Neural crest cell (in vitro differentiated cells): ENCODE measurements around the gene LDB2. TPM values are rescaled to one million over a fixed set of nuclear protein-coding genes. Genes with fewer than 3 reads are reported as not detected.

ENCODE experiments used
- DNase-seq: peaks from one replicate; pipeline ENCODE4 v3.0.0; 2021; ENCODE audit warnings: low read depth, mixed read lengths, low spot score
- H3K27ac Mint-ChIP-seq: one replicate; pipeline ENCODE4 v1.8.0; 2021; ENCODE audit warnings: mild to moderate bottlenecking, mixed read lengths; ENCODE audit not compliant: unreplicated experiment
- H3K27me3 Mint-ChIP-seq: 2 replicates; pipeline ENCODE4 v1.8.0; 2021; ENCODE audit warnings: low read depth, mild to moderate bottlenecking, mixed read lengths
- H3K36me3 Mint-ChIP-seq: 2 replicates; pipeline ENCODE4 v1.8.0; 2021; ENCODE audit warnings: low read depth, mild to moderate bottlenecking, mixed read lengths
- H3K4me1 Mint-ChIP-seq: 2 replicates; pipeline ENCODE4 v1.8.0; 2021; ENCODE audit warnings: mixed read lengths
- H3K4me3 Mint-ChIP-seq: one replicate; pipeline ENCODE4 v1.8.0; 2021; ENCODE audit warnings: mild to moderate bottlenecking, mixed read lengths
- H3K9me3 Mint-ChIP-seq: 2 replicates; pipeline ENCODE4 v1.8.0; 2021; ENCODE audit warnings: mixed read lengths
- CTCF ChIP-seq: fragments of 200-600 bp; sonication (generic); conservative IDR thresholded peaks from 2 replicates; pipeline ENCODE4 v1.5.0; 2021; ENCODE audit warnings: antibody characterized with exemption, mild to moderate bottlenecking
- total RNA-seq: library from RNA; stranded (reverse); gene quantifications from 2 replicates; pipeline ENCODE4 v1.2.1, GENCODE V29; 2021

Gene LDB2
- total RNA-seq, 1 donor from 2014 or later, result 12.7 TPM

- TF ChIP-seq CTCF, result no peak
- DNase-seq, result peak; percentile 3
- Mint-ChIP-seq H3K36me3 (no peaks in the 10 kb centered on the region), H3K4me3 (no peak overlapping the region), H3K27me3 (peaks cover 5% of the 10 kb centered on the region), H3K27ac (peak overlapping the region; percentile 75), H3K4me1 (peaks cover 15% of the 10 kb centered on the region), H3K9me3 (no peaks in the 10 kb centered on the region)
Observed at GRCh38 chr4:16909281-16909680, 10.8 kb upstream of the LDB2 start.

GRCh38 chr4:16908377-16909021 lies 10.1 kb upstream of the LDB2 start:
- H3K27ac Mint-ChIP-seq, result no peak overlapping the region

GRCh38 chr4:16900325-16900724 lies 1.9 kb upstream of the LDB2 start:
- DNase-seq, result no peak
- TF ChIP-seq CTCF, result no peak
- no peak overlapping the region for H3K27ac Mint-ChIP-seq
- peaks cover 42% of the 10 kb centered on the region for H3K4me1 Mint-ChIP-seq
- H3K36me3 Mint-ChIP-seq, result no peaks in the 10 kb centered on the region
- H3K4me3 Mint-ChIP-seq, result peak overlapping the region; percentile 47
- no peaks in the 10 kb centered on the region for H3K9me3 Mint-ChIP-seq
- peaks cover 5% of the 10 kb centered on the region for H3K27me3 Mint-ChIP-seq

More at GRCh38 chr4:16908377-16909021, 10.1 kb upstream of the LDB2 start:
- Mint-ChIP-seq H3K36me3 (no peaks in the 10 kb centered on the region), H3K4me3 (no peak overlapping the region), H3K4me1 (peaks cover 15% of the 10 kb centered on the region), H3K9me3 (no peaks in the 10 kb centered on the region), H3K27me3 (peaks cover 5% of the 10 kb centered on the region)
- TF ChIP-seq CTCF, result no peak
- no peak for DNase-seq

GRCh38 chr4:16896881-16897750 lies 1.3 kb downstream of the LDB2 start:
- Mint-ChIP-seq H3K36me3 (no peaks in the 10 kb centered on the region), H3K9me3 (no peaks in the 10 kb centered on the region), H3K4me1 (peaks cover 60% of the 10 kb centered on the region), H3K27ac (no peak overlapping the region), H3K27me3 (peaks cover 2% of the 10 kb centered on the region), H3K4me3 (peak overlapping the region; percentile 88)
- no peak for DNase-seq
- no peak for TF ChIP-seq CTCF

- TF ChIP-seq CTCF, result no peak
- Mint-ChIP-seq H3K36me3 (no peaks in the 10 kb centered on the region), H3K4me1 (peaks cover 53% of the 10 kb centered on the region), H3K4me3 (peak overlapping the region; percentile 52), H3K9me3 (no peaks in the 10 kb centered on the region), H3K27me3 (peaks cover 2% of the 10 kb centered on the region), H3K27ac (no peak overlapping the region)
- DNase-seq, result no peak
Observed at GRCh38 chr4:16894406-16894805, 4.0 kb downstream of the LDB2 start.
